Heart left ventricle (tissue), 13 donors: ENCODE data around the gene EIF2AK2.

Source experiments
- CTCF ChIP-seq, 12 donors: fragments of 200-600 bp; sonication (generic) in 4 of 12; IDR thresholded peaks; one replicate each; pipeline versions ENCODE4 v1.5.0 to v1.8.0; 2018 to 2022; ENCODE audit warnings: antibody characterized with exemption in 12 of 12, mild to moderate bottlenecking in 5 of 12
- POLR2A ChIP-seq, 2 donors: fragments of 450-650 bp; IDR thresholded peaks; one replicate each; pipeline ENCODE4 v1.6.1; 2017; ENCODE audit warnings: antibody characterized with exemption in 2 of 2, mild to moderate bottlenecking in 2 of 2, moderate library complexity in 2 of 2
- donor health status: ischemic (EF 13 %, LVEDD 7.1; RV severe dilation, severe dysfunction).
- donor health status: DM: no; HTN: yes; CAD: no.
- donor health status: DM: no; HTN: no; CAD: no.
- donor health status: ischemic (EF 25% LVEDD 6.9; RV normal size, moderate dysfunction).
- donor health status: ischemic (EF 25% LVEDD 5.7; RV mildly dilated, moderate dysfunction).
- donor health status: ischemic (EF 35%, LVEDD 5.7; RV mildly dilated, moderate dysfunction).
- donor health status: nonischemic (EF 11% LVEDD 7.7; RV severe dilation, severe dysfunction).
- donor health status: DM: yes; HTN: yes; CAD: no.
- donor health status: PGD.
- donor health status: ischemic (EF 29% LVEDD 5.4; RV normal size, mild dysfunction).
- donor health status: nonischemic (EF 23%, LVEDD 6.1; RV moderate dilation, normal function).

- no peak for TF ChIP-seq CTCF (IDR thresholded peaks at IDR 0.05)
- TF ChIP-seq POLR2A (IDR thresholded peaks at IDR 0.05) = no peak
Observed at GRCh38 chr2:37153224-37153623, 3.6 kb downstream of the EIF2AK2 start.
